Measurements from ENCODE around the gene STK38.

- TF ChIP-seq, protein P1, sequence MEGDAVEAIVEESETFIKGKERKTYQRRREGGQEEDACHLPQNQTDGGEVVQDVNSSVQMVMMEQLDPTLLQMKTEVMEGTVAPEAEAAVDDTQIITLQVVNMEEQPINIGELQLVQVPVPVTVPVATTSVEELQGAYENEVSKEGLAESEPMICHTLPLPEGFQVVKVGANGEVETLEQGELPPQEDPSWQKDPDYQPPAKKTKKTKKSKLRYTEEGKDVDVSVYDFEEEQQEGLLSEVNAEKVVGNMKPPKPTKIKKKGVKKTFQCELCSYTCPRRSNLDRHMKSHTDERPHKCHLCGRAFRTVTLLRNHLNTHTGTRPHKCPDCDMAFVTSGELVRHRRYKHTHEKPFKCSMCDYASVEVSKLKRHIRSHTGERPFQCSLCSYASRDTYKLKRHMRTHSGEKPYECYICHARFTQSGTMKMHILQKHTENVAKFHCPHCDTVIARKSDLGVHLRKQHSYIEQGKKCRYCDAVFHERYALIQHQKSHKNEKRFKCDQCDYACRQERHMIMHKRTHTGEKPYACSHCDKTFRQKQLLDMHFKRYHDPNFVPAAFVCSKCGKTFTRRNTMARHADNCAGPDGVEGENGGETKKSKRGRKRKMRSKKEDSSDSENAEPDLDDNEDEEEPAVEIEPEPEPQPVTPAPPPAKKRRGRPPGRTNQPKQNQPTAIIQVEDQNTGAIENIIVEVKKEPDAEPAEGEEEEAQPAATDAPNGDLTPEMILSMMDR (conservative IDR thresholded peaks at IDR 0.05; ENCODE audit: low read depth, low read length) = no peak
- TF ChIP-seq EZH2 (IDR thresholded peaks at IDR 0.05; ENCODE audit: borderline replicate concordance, low read depth, low read length, poor library complexity, severe bottlenecking) = no peak
These were observed 31.4 kb downstream of the STK38 start for GRCh38 chr6:36515844-36516243.

Measured in A673 (cell line).